GM12878 (cell line): ENCODE results near the gene EXO1. TPM values are rescaled to one million over a fixed set of nuclear protein-coding genes. Genes with fewer than 3 reads are reported as not detected.

Source experiments
- ATAC-seq: fragments of 200-7000 bp; cut with Tn5 transposase; 3 replicates; pipeline ENCODE4 v1.9.1; 2020; ENCODE audit warnings: mild to moderate bottlenecking, moderate library complexity
- BruUV-seq: library from RNA; stranded (reverse); fragments of 400-500 nt; replicated peaks from 2 replicates; lab custom pipeline; 2021; lab: Mats Ljungman, UMichigan
- CTCF ChIA-PET: fragments of 300-600 bp; sonication (Branson Sonifier 250); formaldehyde crosslinking; extraction: SDS; loops from one replicate; lab custom pipeline; 2021; ENCODE audit warnings: inconsistent platforms; lab: Yijun Ruan, JAX
- POLR2A ChIA-PET: fragments of 350-600 bp; formaldehyde crosslinking; extraction: SDS; loops from one replicate; lab custom pipeline; 2021; ENCODE audit warnings: inconsistent platforms; lab: Charles Lee
- RAD21 ChIA-PET: fragments of 300-600 bp; sonication (Branson Sonifier 250); formaldehyde crosslinking; loops from one replicate; lab custom pipeline; 2023; ENCODE audit warnings: antibody characterized with exemption; ENCODE audit not compliant: unreplicated experiment; lab: Charles Lee
- SMC1A ChIA-PET: fragments of 300-600 bp; sonication (Branson Sonifier 250); formaldehyde crosslinking; loops from one replicate; lab custom pipeline; 2023; ENCODE audit not compliant: unreplicated experiment, uncharacterized antibody; lab: Charles Lee
- DNase-seq: peaks from one replicate; pipeline ENCODE4 v3.0.0-alpha.2; 2011; ENCODE audit warnings: low read depth, low spot score
- FAIRE-seq: peaks from 3 replicates; lab custom pipeline; 2011; peaks lifted over from hg19 to GRCh38; lab: Jason Lieb, UNC
- H2AFZ ChIP-seq: 2 replicates; pipeline ENCODE4 v1.6.0; 2011; ENCODE audit warnings: low read depth, low read length, control low read depth; ENCODE audit not compliant: control insufficient read depth
- H3K27ac ChIP-seq: 2 replicates; pipeline ENCODE4 v1.5.1; 2011; ENCODE audit warnings: control low read depth; ENCODE audit not compliant: control insufficient read depth, insufficient read depth
- H3K27me3 ChIP-seq, 2 experiments: replicated peaks in 1 of 2; 2 replicates each; pipeline versions ENCODE4 v1.6.0 to v1.6.1; 2011; ENCODE audit warnings: low read length in 1 of 2; ENCODE audit not compliant: control insufficient read depth in 2 of 2, insufficient read depth in 2 of 2
- H3K36me3 ChIP-seq, 2 experiments: 2 replicates each; pipeline ENCODE4 v1.5.1; 2011; ENCODE audit warnings: low read length in 1 of 2; ENCODE audit not compliant: control insufficient read depth in 2 of 2, insufficient read depth in 2 of 2
- H3K4me1 ChIP-seq: 2 replicates; pipeline ENCODE4 v1.6.1; 2011; ENCODE audit warnings: mild to moderate bottlenecking, low read length, moderate library complexity, mixed read lengths; ENCODE audit not compliant: control insufficient read depth, insufficient read depth
- H3K4me2 ChIP-seq: 2 replicates; pipeline ENCODE4 v1.6.0; 2011; ENCODE audit warnings: control low read depth; ENCODE audit not compliant: control insufficient read depth, insufficient read depth
- H3K4me3 ChIP-seq: fragments of 200-600 bp; sonication (generic); 2 replicates; pipeline ENCODE4 v1.5.1; 2016
- H3K79me2 ChIP-seq: 2 replicates; pipeline ENCODE4 v1.6.0; 2011; ENCODE audit warnings: low read length; ENCODE audit not compliant: control insufficient read depth, insufficient read depth
- H3K9ac ChIP-seq: 2 replicates; pipeline ENCODE4 v1.8.0; 2011; ENCODE audit warnings: low read length, control low read depth, mixed read lengths; ENCODE audit not compliant: control insufficient read depth, insufficient read depth
- H3K9me3 ChIP-seq: replicated peaks from 3 replicates; pipeline ENCODE4 v1.5.1; 2011; ENCODE audit warnings: mild to moderate bottlenecking, low read length; ENCODE audit not compliant: control insufficient read depth, insufficient read depth
- H4K20me1 ChIP-seq: 2 replicates; pipeline ENCODE4 v1.6.0; 2011; ENCODE audit not compliant: control insufficient read depth, insufficient read depth
- EP300 ChIP-seq, 2 experiments: fragments of 150-350 bp in 1 of 2; IDR thresholded peaks; 2 replicates each; pipeline ENCODE4 v1.6.1; 2011 to 2012; ENCODE audit warnings: low read depth in 2 of 2, low read length in 2 of 2, borderline replicate concordance in 1 of 2, improper control_type of control experiment in 1 of 2, inconsistent platforms in 1 of 2; ENCODE audit not compliant: control insufficient read depth in 1 of 2
- RELA ChIP-seq: fragments of 450-650 bp; IDR thresholded peaks from 2 replicates; pipeline ENCODE4 v1.8.0; 2014; ENCODE audit warnings: borderline replicate concordance; ENCODE audit not compliant: partially characterized antibody
- SPI1 ChIP-seq: IDR thresholded peaks from 2 replicates; pipeline ENCODE4 v1.6.1; 2011; ENCODE audit warnings: low read depth, mild to moderate bottlenecking, low read length, moderate library complexity, borderline replicate concordance; ENCODE audit not compliant: insufficient read depth
- ZZZ3 ChIP-seq: IDR thresholded peaks from 2 replicates; pipeline ENCODE4 v1.6.1; 2011; ENCODE audit warnings: low read depth; ENCODE audit not compliant: control insufficient read depth, insufficient read length
- WGBS: methylation state at CpG from one replicate; pipeline ENCODE4 v1.1.6; 2016; ENCODE audit warnings: low lambda C conversion rate; ENCODE audit not compliant: insufficient replicate concordance, insufficient coverage; ENCODE audit errors: missing lambda C conversion rate; 5-methylcytosine and 5-hydroxymethylcytosine counted together
- in situ Hi-C: fragments of 300-500 bp; cut with MboI; formaldehyde crosslinking; loops from 9 replicates; pipeline ENCODE4 v1.14.3; 2018; ENCODE audit warnings: mixed read lengths
- intact Hi-C: fragments of 100-400 bp; cut with micrococcal nuclease; formaldehyde crosslinking; loops from one replicate; pipeline ENCODE4 v1.14.2; 2022; ENCODE audit not compliant: unreplicated experiment
- polyA plus RNA-seq, 11 experiments: library from polyadenylated mRNA; depleted of rRNA in 4 of 11; unstranded in 6 of 11; stranded (reverse) in 5 of 11; fragments of >200 nt; fragmentation: Nextera tagmentation in 4 of 11; fragmentation: Illumina TruSeq in 1 of 11; extraction: Ambion mirVana in 4 of 11; extraction: Trizol in 1 of 11; gene quantifications; 1 replicate in 1 of 11; 2 replicates in 10 of 11; pipeline versions ENCODE4 v1.2.1 to v1.2.3, GENCODE V29; 2011 to 2016; ENCODE audit warnings: inconsistent platforms in 2 of 11, missing spikeins in 2 of 11, low read depth in 1 of 11
- total RNA-seq, 4 experiments: library from RNA; depleted of rRNA in 3 of 4; stranded (reverse); fragments of >200 nt in 3 of 4; fragmentation: Illumina TruSeq in 1 of 4; extraction: Trizol in 1 of 4; gene quantifications; 2 replicates each; pipeline versions ENCODE4 v1.2.1 to v1.2.3, GENCODE V29; 2013 to 2021
- TF ChIP-seq, protein P1 (sequence below): IDR thresholded peaks from 2 replicates; pipeline ENCODE4 v1.6.1; 2011; ENCODE audit warnings: low read depth, low read length, improper control_type of control experiment, borderline replicate concordance
- TF ChIP-seq, protein P2 (sequence below): fragments of 450-650 bp; conservative IDR thresholded peaks from 2 replicates; pipeline ENCODE4 v1.6.1; 2017; ENCODE audit warnings: mild to moderate bottlenecking, moderate library complexity
- TF ChIP-seq, protein P3 (sequence below), 3 experiments: IDR thresholded peaks in 2 of 3; conservative IDR thresholded peaks in 1 of 3; 2 replicates each; pipeline ENCODE4 v1.5.1; 2011; ENCODE audit warnings: low read depth in 3 of 3, low read length in 3 of 3, mild to moderate bottlenecking in 3 of 3, control low read depth in 2 of 3, moderate library complexity in 2 of 3, inconsistent platforms in 1 of 3, mixed read lengths in 1 of 3; ENCODE audit not compliant: control insufficient read depth in 2 of 3, insufficient read depth in 1 of 3; ENCODE audit errors: extremely low read depth in 1 of 3

EXO1 gene
- total and polyA plus RNA-seq, 10 of the 15 experiments (the other 5 are each of a cell fraction or from before 2014, with no cell fraction given), result 8.7 to 43.4 (median 30.6) TPM

DNA sequence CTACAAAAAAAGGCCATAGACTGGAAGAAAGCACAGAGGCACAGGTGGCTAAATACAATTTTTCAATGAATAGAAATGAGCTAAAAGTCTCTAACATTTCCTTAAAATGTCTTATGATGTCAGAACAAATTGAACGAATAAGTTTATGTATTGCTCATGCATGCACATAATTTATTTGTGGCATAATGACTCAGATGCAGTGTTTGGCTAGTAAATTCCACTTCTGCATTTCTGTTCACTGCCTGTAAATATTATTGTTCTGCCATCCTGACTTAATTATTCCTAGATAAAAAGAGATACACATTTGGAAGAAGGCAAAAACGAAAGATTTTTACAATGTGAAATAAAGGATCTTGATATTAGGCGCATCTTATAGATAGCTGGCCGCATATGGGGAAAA lies 26.6 kb upstream of the EXO1 start:
- Histone ChIP-seq H2AFZ (no peak overlapping the region), H3K4me2 (no peak overlapping the region), H3K27me3 (no peaks in the 10 kb centered on the region; a peak in 1 of 4 replicates), H4K20me1 (no peaks in the 10 kb centered on the region), H3K27ac (no peak overlapping the region), H3K4me1 (no peaks in the 10 kb centered on the region; the same call in 1 of the 2 replicates), H3K79me2 (no peaks in the 10 kb centered on the region), H3K36me3 (no peaks in the 10 kb centered on the region), H3K9ac (no peak overlapping the region), H3K9me3 (no peaks in the 10 kb centered on the region), H3K4me3 (no peak overlapping the region)
- ChIA-PET CTCF (interaction anchor here (0.6 to 0.7 kb wide), 2 partner anchors 211 to 218 kb away, joined by 3 read pairs; no protein-coding TSS in a partner anchor), SMC1A (no interaction called here), POLR2A (no interaction called here), RAD21 (no interaction called here)
- DNase-seq (no peak), ATAC-seq (no peak)
- WGBS, result 56% methylated on average over 4 of the region's 4 CpGs
- in situ Hi-C loops, result no loop called here
- BruUV-seq, result no TSS peak
- intact Hi-C loops, result no loop called here
- TF ChIP-seq SPI1 (peak; percentile 39; the same call in 1 of the 2 replicates), EP300 (IDR thresholded peaks at IDR 0.05; ENCODE audit: borderline replicate concordance in 1 of 2, control insufficient read depth in 1 of 2, low read depth in 2 of 2, low read length in 2 of 2) (no peak), RELA (no peak), ZZZ3 (no peak)
- TF ChIP-seq, protein P1, sequence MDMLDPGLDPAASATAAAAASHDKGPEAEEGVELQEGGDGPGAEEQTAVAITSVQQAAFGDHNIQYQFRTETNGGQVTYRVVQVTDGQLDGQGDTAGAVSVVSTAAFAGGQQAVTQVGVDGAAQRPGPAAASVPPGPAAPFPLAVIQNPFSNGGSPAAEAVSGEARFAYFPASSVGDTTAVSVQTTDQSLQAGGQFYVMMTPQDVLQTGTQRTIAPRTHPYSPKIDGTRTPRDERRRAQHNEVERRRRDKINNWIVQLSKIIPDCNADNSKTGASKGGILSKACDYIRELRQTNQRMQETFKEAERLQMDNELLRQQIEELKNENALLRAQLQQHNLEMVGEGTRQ, result no peak
- TF ChIP-seq, protein P2, sequence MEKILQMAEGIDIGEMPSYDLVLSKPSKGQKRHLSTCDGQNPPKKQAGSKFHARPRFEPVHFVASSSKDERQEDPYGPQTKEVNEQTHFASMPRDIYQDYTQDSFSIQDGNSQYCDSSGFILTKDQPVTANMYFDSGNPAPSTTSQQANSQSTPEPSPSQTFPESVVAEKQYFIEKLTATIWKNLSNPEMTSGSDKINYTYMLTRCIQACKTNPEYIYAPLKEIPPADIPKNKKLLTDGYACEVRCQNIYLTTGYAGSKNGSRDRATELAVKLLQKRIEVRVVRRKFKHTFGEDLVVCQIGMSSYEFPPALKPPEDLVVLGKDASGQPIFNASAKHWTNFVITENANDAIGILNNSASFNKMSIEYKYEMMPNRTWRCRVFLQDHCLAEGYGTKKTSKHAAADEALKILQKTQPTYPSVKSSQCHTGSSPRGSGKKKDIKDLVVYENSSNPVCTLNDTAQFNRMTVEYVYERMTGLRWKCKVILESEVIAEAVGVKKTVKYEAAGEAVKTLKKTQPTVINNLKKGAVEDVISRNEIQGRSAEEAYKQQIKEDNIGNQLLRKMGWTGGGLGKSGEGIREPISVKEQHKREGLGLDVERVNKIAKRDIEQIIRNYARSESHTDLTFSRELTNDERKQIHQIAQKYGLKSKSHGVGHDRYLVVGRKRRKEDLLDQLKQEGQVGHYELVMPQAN, result no peak
- TF ChIP-seq, protein P3, sequence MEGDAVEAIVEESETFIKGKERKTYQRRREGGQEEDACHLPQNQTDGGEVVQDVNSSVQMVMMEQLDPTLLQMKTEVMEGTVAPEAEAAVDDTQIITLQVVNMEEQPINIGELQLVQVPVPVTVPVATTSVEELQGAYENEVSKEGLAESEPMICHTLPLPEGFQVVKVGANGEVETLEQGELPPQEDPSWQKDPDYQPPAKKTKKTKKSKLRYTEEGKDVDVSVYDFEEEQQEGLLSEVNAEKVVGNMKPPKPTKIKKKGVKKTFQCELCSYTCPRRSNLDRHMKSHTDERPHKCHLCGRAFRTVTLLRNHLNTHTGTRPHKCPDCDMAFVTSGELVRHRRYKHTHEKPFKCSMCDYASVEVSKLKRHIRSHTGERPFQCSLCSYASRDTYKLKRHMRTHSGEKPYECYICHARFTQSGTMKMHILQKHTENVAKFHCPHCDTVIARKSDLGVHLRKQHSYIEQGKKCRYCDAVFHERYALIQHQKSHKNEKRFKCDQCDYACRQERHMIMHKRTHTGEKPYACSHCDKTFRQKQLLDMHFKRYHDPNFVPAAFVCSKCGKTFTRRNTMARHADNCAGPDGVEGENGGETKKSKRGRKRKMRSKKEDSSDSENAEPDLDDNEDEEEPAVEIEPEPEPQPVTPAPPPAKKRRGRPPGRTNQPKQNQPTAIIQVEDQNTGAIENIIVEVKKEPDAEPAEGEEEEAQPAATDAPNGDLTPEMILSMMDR (IDR thresholded peaks at IDR 0.05 in 2 of 3, conservative IDR thresholded peaks at IDR 0.05 in 1 of 3; ENCODE audit: control insufficient read depth in 2 of 3, extremely low read depth in 1 of 3, insufficient read depth in 1 of 3, low read depth in 3 of 3, low read length in 3 of 3), result no peak
- TF ChIP-seq, all 136 proteins: peak for 1
- FAIRE-seq, result no peak
